Tibial nerve (tissue), 4 donors: Measurements from ENCODE around the gene CYTH1. TPM values are rescaled to one million over a fixed set of nuclear protein-coding genes. Genes with fewer than 3 reads are reported as not detected.
A peak's percentile ranks its signal among the peaks of the same experiment; 100 is the strongest.

Experiments used
- DNase-seq, 2 donors: peaks; one replicate each; pipeline ENCODE4 v3.0.0-alpha.2; 2019; ENCODE audit warnings: low spot score in 2 of 2
- H3K27ac ChIP-seq, 4 donors: fragments of 200-600 bp; sonication (generic) in 3 of 4; one replicate each; pipeline ENCODE4 v1.5.1; 2017 to 2019; ENCODE audit warnings: mild to moderate bottlenecking in 1 of 4
- H3K27me3 ChIP-seq, 2 donors: fragments of 200-600 bp; sonication (generic) in 1 of 2; one replicate each; pipeline versions ENCODE4 v1.5.1 to v1.6.0; 2017 to 2019
- H3K36me3 ChIP-seq, 3 donors: fragments of 200-600 bp; sonication (generic); one replicate each; pipeline ENCODE4 v1.5.1; 2018 to 2019
- H3K4me1 ChIP-seq, 4 donors: fragments of 200-600 bp; sonication (generic) in 3 of 4; one replicate each; pipeline ENCODE4 v1.5.1; 2017 to 2019
- H3K4me3 ChIP-seq, 4 donors: fragments of 200-600 bp; sonication (generic) in 3 of 4; one replicate each; pipeline ENCODE4 v1.5.1; 2017 to 2019; ENCODE audit warnings: mild to moderate bottlenecking in 1 of 4, moderate library complexity in 1 of 4
- H3K9me3 ChIP-seq, 4 donors: fragments of 200-600 bp; sonication (generic) in 3 of 4; one replicate each; pipeline ENCODE4 v1.5.1; 2017 to 2019
- CTCF ChIP-seq, 5 experiments: fragments of 200-600 bp in 3 of 5; fragments of 450-650 bp in 2 of 5; sonication (generic) in 3 of 5; IDR thresholded peaks; one replicate each; pipeline ENCODE4 v1.5.1; 2016 to 2019; ENCODE audit warnings: antibody characterized with exemption in 5 of 5, mild to moderate bottlenecking in 3 of 5, moderate library complexity in 2 of 5
- EP300 ChIP-seq, 2 donors: sonication (generic); formaldehyde crosslinking; IDR thresholded peaks; one replicate each; pipeline ENCODE4 v1.6.1; 2017; ENCODE audit warnings: antibody characterized with exemption in 2 of 2, mild to moderate bottlenecking in 1 of 2
- POLR2A ChIP-seq, 2 donors: fragments of 450-650 bp; IDR thresholded peaks; one replicate each; pipeline ENCODE4 v1.6.1; 2017; ENCODE audit warnings: antibody characterized with exemption in 2 of 2, mild to moderate bottlenecking in 2 of 2, moderate library complexity in 2 of 2
- WGBS, 2 donors: methylation state at CpG; one replicate each; pipeline ENCODE4 v1.1.5; 2018; 5-methylcytosine and 5-hydroxymethylcytosine counted together
- total RNA-seq, 4 donors: library from RNA; depleted of rRNA; stranded (reverse); fragments of >200 nt; gene quantifications; one replicate each; pipeline ENCODE4 v1.1.0, GENCODE V29; 2016

The CYTH1 gene
- total RNA-seq, 4 donors from 2014 or later = 53.1 to 81.0 (median 63.8) TPM

- WGBS, 2 donors = 84 to 90% methylated on average over 5 of the region's 5 CpGs
- DNase-seq = no peak
- Histone ChIP-seq H3K4me3 (no peak overlapping the region), H3K36me3 (no peaks in the 10 kb centered on the region), H3K9me3 (no peaks in the 10 kb centered on the region), H3K27me3 (no peaks in the 10 kb centered on the region), H3K4me1 (peaks cover 0 to 41% (median 12%) of the 10 kb centered on the region in 4 donors), H3K27ac (no peak overlapping the region)
- TF ChIP-seq EP300 (IDR thresholded peaks at IDR 0.05) (no peak), POLR2A (IDR thresholded peaks at IDR 0.05) (no peak), CTCF (IDR thresholded peaks at IDR 0.05) (no peak)
These were observed 40.3 kb downstream of the CYTH1 start for GRCh38 chr17:78741644-78742284.

- DNase-seq = no peak
- Histone ChIP-seq H3K9me3 (no peaks in the 10 kb centered on the region), H3K27me3 (no peaks in the 10 kb centered on the region), H3K36me3 (no peaks in the 10 kb centered on the region), H3K4me1 (peaks cover 0 to 36% (median 12%) of the 10 kb centered on the region in 4 donors), H3K27ac (no peak overlapping the region), H3K4me3 (no peak overlapping the region)
- TF ChIP-seq CTCF (IDR thresholded peaks at IDR 0.05) (no peak), POLR2A (IDR thresholded peaks at IDR 0.05) (no peak), EP300 (IDR thresholded peaks at IDR 0.05) (no peak)
- 82 to 89% methylated on average over 9 of the region's 9 CpGs for WGBS, 2 donors
These were observed 42.6 kb downstream of the CYTH1 start for GRCh38 chr17:78739331-78739931.

GRCh38 chr17:78738698-78739097 lies 43.4 kb downstream of the CYTH1 start:
- H3K4me1 ChIP-seq = peaks cover 0 to 38% (median 15%) of the 10 kb centered on the region in 4 donors

GRCh38 chr17:78738278-78738677 lies 43.8 kb downstream of the CYTH1 start:
- no peaks in the 10 kb centered on the region for H3K27me3 ChIP-seq
- H3K9me3 ChIP-seq = no peaks in the 10 kb centered on the region
- H3K36me3 ChIP-seq = no peaks in the 10 kb centered on the region
- WGBS, 2 donors = 81 to 86% methylated on average over 6 of the region's 6 CpGs
- H3K27ac ChIP-seq = no peak overlapping the region
- H3K4me1 ChIP-seq = peaks cover 0 to 42% (median 19%) of the 10 kb centered on the region in 4 donors
- TF ChIP-seq EP300 (IDR thresholded peaks at IDR 0.05) = no peak
- TF ChIP-seq POLR2A (IDR thresholded peaks at IDR 0.05) = no peak
- no peak for TF ChIP-seq CTCF (IDR thresholded peaks at IDR 0.05)
- DNase-seq = no peak
- H3K4me3 ChIP-seq = no peak overlapping the region

More at GRCh38 chr17:78738698-78739097, 43.4 kb downstream of the CYTH1 start:
- Histone ChIP-seq H3K9me3 (no peaks in the 10 kb centered on the region), H3K4me3 (no peak overlapping the region), H3K36me3 (no peaks in the 10 kb centered on the region), H3K27ac (no peak overlapping the region), H3K27me3 (no peaks in the 10 kb centered on the region)
- DNase-seq = no peak
- no peak for TF ChIP-seq EP300 (IDR thresholded peaks at IDR 0.05)
- TF ChIP-seq CTCF (IDR thresholded peaks at IDR 0.05) = no peak
- no peak for TF ChIP-seq POLR2A (IDR thresholded peaks at IDR 0.05)
- 73 to 83% methylated on average over 5 of the region's 5 CpGs for WGBS, 2 donors

- 13 to 21% methylated on average over 2 of the region's 2 CpGs for WGBS, 2 donors
- H3K4me3 ChIP-seq = no peak overlapping the region
- H3K4me1 ChIP-seq = peaks cover 0 to 50% (median 23%) of the 10 kb centered on the region in 4 donors
- DNase-seq = no peak
- no peaks in the 10 kb centered on the region for H3K9me3 ChIP-seq
- TF ChIP-seq POLR2A (IDR thresholded peaks at IDR 0.05) (no peak), EP300 (IDR thresholded peaks at IDR 0.05) (no peak), CTCF (IDR thresholded peaks at IDR 0.05) (no peak)
- H3K27me3 ChIP-seq = no peaks in the 10 kb centered on the region
- peak overlapping the region in 3 of 4 donors; percentile 72 to 87 (median 74) for H3K27ac ChIP-seq
- H3K36me3 ChIP-seq = no peaks in the 10 kb centered on the region
These were observed 44.7 kb downstream of the CYTH1 start for GRCh38 chr17:78737332-78737731.
